ENCODE measurements around the gene CCR5AS.
A peak's percentile ranks its signal among the peaks of the same experiment; 100 is the strongest.

Gene CCR5AS

DNA sequence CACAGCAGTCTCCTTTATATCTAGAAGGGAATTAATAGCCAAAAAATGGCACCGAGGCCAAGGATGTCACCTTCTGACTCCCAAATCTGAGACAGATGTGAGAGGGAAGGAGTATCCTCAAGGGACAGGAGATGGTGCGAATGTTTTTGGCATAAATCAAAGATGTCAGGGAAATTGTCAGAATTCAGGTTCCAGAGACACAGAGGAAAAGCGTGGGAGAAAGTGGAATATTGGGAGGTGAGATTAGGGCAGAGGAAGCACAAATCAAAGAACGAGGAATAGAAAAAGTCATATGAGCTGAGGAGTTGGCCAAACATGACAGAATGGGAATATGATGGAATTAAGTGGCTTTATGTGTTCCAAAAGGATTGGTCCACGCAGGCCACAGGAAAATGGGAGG is 6.0 kb downstream of the CCR5AS start:
- Histone ChIP-seq H3K36me3 (no peaks in the 10 kb centered on the region), H3K4me1 (peaks cover 13 to 56% (median 27%) of the 10 kb centered on the region in 6 donors), H3K27me3 (replicated peaks in 1 of 7) (no peaks in the 10 kb centered on the region), H3K9me3 (no peaks in the 10 kb centered on the region), H3K27ac (peak overlapping the region in 7 of 8 donors; percentile 0 to 69 (median 30)), H3K4me3 (no peak overlapping the region)
- TF ChIP-seq POLR2A (IDR thresholded peaks at IDR 0.05) (no peak), POLR2AphosphoS5 (IDR thresholded peaks at IDR 0.05) (no peak)
- TF ChIP-seq, protein P1, sequence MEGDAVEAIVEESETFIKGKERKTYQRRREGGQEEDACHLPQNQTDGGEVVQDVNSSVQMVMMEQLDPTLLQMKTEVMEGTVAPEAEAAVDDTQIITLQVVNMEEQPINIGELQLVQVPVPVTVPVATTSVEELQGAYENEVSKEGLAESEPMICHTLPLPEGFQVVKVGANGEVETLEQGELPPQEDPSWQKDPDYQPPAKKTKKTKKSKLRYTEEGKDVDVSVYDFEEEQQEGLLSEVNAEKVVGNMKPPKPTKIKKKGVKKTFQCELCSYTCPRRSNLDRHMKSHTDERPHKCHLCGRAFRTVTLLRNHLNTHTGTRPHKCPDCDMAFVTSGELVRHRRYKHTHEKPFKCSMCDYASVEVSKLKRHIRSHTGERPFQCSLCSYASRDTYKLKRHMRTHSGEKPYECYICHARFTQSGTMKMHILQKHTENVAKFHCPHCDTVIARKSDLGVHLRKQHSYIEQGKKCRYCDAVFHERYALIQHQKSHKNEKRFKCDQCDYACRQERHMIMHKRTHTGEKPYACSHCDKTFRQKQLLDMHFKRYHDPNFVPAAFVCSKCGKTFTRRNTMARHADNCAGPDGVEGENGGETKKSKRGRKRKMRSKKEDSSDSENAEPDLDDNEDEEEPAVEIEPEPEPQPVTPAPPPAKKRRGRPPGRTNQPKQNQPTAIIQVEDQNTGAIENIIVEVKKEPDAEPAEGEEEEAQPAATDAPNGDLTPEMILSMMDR (IDR thresholded peaks at IDR 0.05 in 8 of 11, conservative IDR thresholded peaks at IDR 0.05 in 3 of 11), result no peak
- intact Hi-C loops (cut with DNase I; ENCODE audit: low total_unique reads), result no loop called here
- DNase-seq, result no peak
- 81 to 93% (median 89%) methylated on average over 5 of the region's 5 CpGs for WGBS, 5 donors

DNA sequence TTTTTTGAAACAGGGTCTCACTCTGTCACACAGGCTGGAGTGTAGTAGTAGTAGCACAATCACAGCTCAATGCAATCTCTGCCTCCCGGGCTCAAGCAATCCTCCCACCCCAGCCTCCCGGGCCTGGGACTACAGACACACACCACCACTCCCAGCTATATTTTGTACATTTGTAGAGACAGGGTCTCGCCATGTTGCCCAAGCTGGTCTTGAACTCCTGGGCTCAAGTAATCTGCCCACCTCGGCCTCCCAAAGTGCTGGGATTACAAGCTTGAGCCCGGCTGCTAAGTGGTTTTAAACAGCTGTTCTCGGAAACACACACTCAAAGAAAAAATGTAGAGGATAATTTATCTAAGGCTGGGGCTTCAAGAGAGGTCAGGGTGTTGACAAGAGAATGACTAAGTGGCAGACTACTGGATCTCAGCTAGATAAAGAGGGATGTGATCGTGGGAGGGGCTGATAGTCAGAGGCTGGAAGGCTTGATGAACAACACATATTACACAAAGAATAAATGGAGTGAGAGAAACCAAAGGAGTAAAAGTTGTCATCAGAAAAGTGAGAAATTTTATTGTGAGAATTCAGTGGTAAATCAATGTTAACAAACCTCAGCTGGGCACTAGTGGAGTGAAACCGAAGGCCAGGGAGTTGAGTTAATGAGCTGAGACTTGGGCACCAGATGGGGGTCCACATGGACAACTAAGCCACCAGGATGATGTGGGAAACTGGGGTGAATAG is 6.7 kb downstream of the CCR5AS start:
- Histone ChIP-seq H3K4me3 (no peak overlapping the region), H3K4me1 (peaks cover 9 to 56% (median 27%) of the 10 kb centered on the region in 6 donors), H3K9me3 (no peaks in the 10 kb centered on the region), H3K27me3 (replicated peaks in 1 of 7) (no peaks in the 10 kb centered on the region), H3K27ac (peak overlapping the region in 7 of 8 donors; percentile 22 to 69 (median 50)), H3K36me3 (no peaks in the 10 kb centered on the region)
- intact Hi-C loops (cut with DNase I; ENCODE audit: low total_unique reads), result no loop called here
- TF ChIP-seq POLR2A (IDR thresholded peaks at IDR 0.05) (no peak), POLR2AphosphoS5 (IDR thresholded peaks at IDR 0.05) (no peak)
- TF ChIP-seq, protein P1 (IDR thresholded peaks at IDR 0.05 in 8 of 11, conservative IDR thresholded peaks at IDR 0.05 in 3 of 11), result no peak
- no peak for DNase-seq
- WGBS, 5 donors, result 73 to 80% (median 77%) methylated on average over 8 of the region's 8 CpGs

GRCh38 chr3:46399557-46399956 is 7.3 kb downstream of the CCR5AS start:
- 36 to 51% (median 47%) methylated on average over 2 of the region's 2 CpGs for WGBS, 5 donors
- no peak overlapping the region for H3K4me3 ChIP-seq
- no peaks in the 10 kb centered on the region for H3K9me3 ChIP-seq
- intact Hi-C loops (cut with DNase I; ENCODE audit: low total_unique reads), result no loop called here
- H3K36me3 ChIP-seq, result no peaks in the 10 kb centered on the region
- no peak for DNase-seq
- no peaks in the 10 kb centered on the region for H3K27me3 ChIP-seq (replicated peaks in 1 of 7)
- TF ChIP-seq POLR2AphosphoS5 (IDR thresholded peaks at IDR 0.05) (no peak), POLR2A (IDR thresholded peaks at IDR 0.05) (no peak)
- TF ChIP-seq, protein P1 (IDR thresholded peaks at IDR 0.05 in 8 of 11, conservative IDR thresholded peaks at IDR 0.05 in 3 of 11), result no peak
- H3K4me1 ChIP-seq, result peaks cover 3 to 56% (median 23%) of the 10 kb centered on the region in 6 donors
- H3K27ac ChIP-seq, result peak overlapping the region in 6 of 8 donors; percentile 25 to 69 (median 58)

GRCh38 chr3:46399098-46399497 is 7.8 kb downstream of the CCR5AS start:
- Histone ChIP-seq H3K27me3 (replicated peaks in 1 of 7) (no peaks in the 10 kb centered on the region), H3K27ac (peak overlapping the region in 4 of 8 donors; percentile 4 to 69 (median 58)), H3K36me3 (no peaks in the 10 kb centered on the region), H3K4me3 (no peak overlapping the region), H3K4me1 (peaks cover 0 to 56% (median 23%) of the 10 kb centered on the region in 6 donors), H3K9me3 (no peaks in the 10 kb centered on the region)
- DNase-seq, result no peak
- TF ChIP-seq POLR2A (IDR thresholded peaks at IDR 0.05), result no peak
- no peak for TF ChIP-seq POLR2AphosphoS5 (IDR thresholded peaks at IDR 0.05)
- TF ChIP-seq, protein P1 (IDR thresholded peaks at IDR 0.05 in 8 of 11, conservative IDR thresholded peaks at IDR 0.05 in 3 of 11), result no peak
- intact Hi-C loops (cut with DNase I; ENCODE audit: low total_unique reads), result no loop called here
- 61 to 71% (median 69%) methylated on average over 2 of the region's 2 CpGs for WGBS, 5 donors

Measured in spleen (tissue), 11 donors.